HEK293 (cell line): ENCODE measurements around the gene ZNHIT2.

Source experiments
- CTCF ChIA-PET: fragments of 350-600 bp; formaldehyde crosslinking; extraction: SDS; loops from one replicate; lab custom pipeline; 2021; ENCODE audit warnings: antibody characterized with exemption; lab: Yijun Ruan, JAX
- POLR2A ChIA-PET: fragments of 300-600 bp; formaldehyde crosslinking; extraction: SDS; loops from one replicate; lab custom pipeline; 2020; ENCODE audit warnings: antibody characterized with exemption, inconsistent platforms; lab: Yijun Ruan, JAX
- H3K27ac ChIP-seq: fragments of 200-500 bp; sonication (Bioruptor generic); 2 replicates; pipeline ENCODE4 v1.5.1; 2014; ENCODE audit warnings: low read depth, low read length, control low read depth, inconsistent platforms; ENCODE audit errors: extremely low read depth
- H3K36me3 ChIP-seq, 2 experiments: fragments of 200-500 bp in 1 of 2; sonication (Bioruptor generic) in 1 of 2; 1 replicate in 1 of 2; 2 replicates in 1 of 2; pipeline ENCODE4 v1.5.1; 2014 to 2017; ENCODE audit warnings: inconsistent platforms in 2 of 2, low read length in 2 of 2; ENCODE audit not compliant: control insufficient read depth in 2 of 2, insufficient read depth in 1 of 2
- H3K4me1 ChIP-seq: fragments of 200-500 bp; sonication (Bioruptor generic); 2 replicates; pipeline ENCODE4 v1.5.1; 2014; ENCODE audit warnings: mild to moderate bottlenecking, low read length, inconsistent platforms; ENCODE audit not compliant: control insufficient read depth, insufficient read depth
- H3K4me3 ChIP-seq: 2 replicates; pipeline ENCODE4 v1.5.1; 2011; ENCODE audit warnings: low read depth, mild to moderate bottlenecking, control low read depth, low read length, moderate library complexity
- H3K9me3 ChIP-seq: fragments of 200-500 bp; sonication (Bioruptor generic); 2 replicates; pipeline ENCODE4 v1.5.1; 2014; ENCODE audit warnings: low read depth, low read length, inconsistent platforms; ENCODE audit not compliant: control insufficient read depth, insufficient read depth
- KLF7 ChIP-seq: fragments of 450-650 bp; formaldehyde crosslinking; IDR thresholded peaks from 2 replicates; pipeline ENCODE4 v1.5.1; 2016; ENCODE audit warnings: missing biosample characterization, missing genetic modification characterization, borderline replicate concordance
- SALL2 ChIP-seq: fragments of 450-650 bp; formaldehyde crosslinking; IDR thresholded peaks from 2 replicates; pipeline ENCODE4 v1.5.0; 2017; ENCODE audit warnings: missing biosample characterization, mild to moderate bottlenecking, missing genetic modification characterization, borderline replicate concordance
- SCRT2 ChIP-seq: fragments of 450-650 bp; formaldehyde crosslinking; IDR thresholded peaks from 2 replicates; pipeline ENCODE4 v1.5.1; 2016; ENCODE audit warnings: missing biosample characterization, missing genetic modification characterization
- SP3 ChIP-seq: fragments of 450-650 bp; formaldehyde crosslinking; IDR thresholded peaks from 2 replicates; pipeline ENCODE4 v1.5.1; 2016; ENCODE audit warnings: missing biosample characterization, missing genetic modification characterization
- TSHZ1 ChIP-seq: fragments of 450-650 bp; formaldehyde crosslinking; IDR thresholded peaks from 2 replicates; pipeline ENCODE4 v1.5.1; 2016; ENCODE audit warnings: missing biosample characterization, missing genetic modification characterization, borderline replicate concordance
- WT1 ChIP-seq: fragments of 450-650 bp; formaldehyde crosslinking; IDR thresholded peaks from 2 replicates; pipeline ENCODE4 v1.5.1; 2016; ENCODE audit warnings: missing biosample characterization, missing genetic modification characterization
- ZBTB44 ChIP-seq: fragments of 450-650 bp; IDR thresholded peaks from 2 replicates; pipeline ENCODE4 v1.5.1; 2018; ENCODE audit warnings: missing biosample characterization, mild to moderate bottlenecking, missing genetic modification characterization
- ZEB2 ChIP-seq: fragments of 450-650 bp; formaldehyde crosslinking; IDR thresholded peaks from 2 replicates; pipeline ENCODE4 v1.5.1; 2016; ENCODE audit warnings: missing biosample characterization, missing genetic modification characterization
- ZFP69B ChIP-seq: fragments of 450-650 bp; formaldehyde crosslinking; IDR thresholded peaks from 2 replicates; pipeline ENCODE4 v1.5.1; 2016; ENCODE audit warnings: missing biosample characterization, missing genetic modification characterization
- ZNF114 ChIP-seq: fragments of 450-650 bp; formaldehyde crosslinking; IDR thresholded peaks from 2 replicates; pipeline ENCODE4 v1.5.0; 2017; ENCODE audit warnings: missing biosample characterization, missing genetic modification characterization
- ZNF121 ChIP-seq: fragments of 450-650 bp; formaldehyde crosslinking; IDR thresholded peaks from 2 replicates; pipeline ENCODE4 v1.5.1; 2016; ENCODE audit warnings: missing biosample characterization, missing genetic modification characterization
- ZNF18 ChIP-seq: fragments of 450-650 bp; formaldehyde crosslinking; IDR thresholded peaks from 2 replicates; pipeline ENCODE4 v1.5.1; 2016; ENCODE audit warnings: missing biosample characterization, missing genetic modification characterization
- ZNF274 ChIP-seq, 2 experiments: fragments of 200-500 bp in 1 of 2; fragments of 450-650 bp in 1 of 2; sonication (Bioruptor generic) in 1 of 2; formaldehyde crosslinking in 1 of 2; IDR thresholded peaks; 2 replicates each; pipeline versions ENCODE4 v1.5.1 to v1.6.1; 2014 to 2016; ENCODE audit warnings: borderline replicate concordance in 1 of 2, inconsistent platforms in 1 of 2, low read length in 1 of 2, missing biosample characterization in 1 of 2, missing genetic modification characterization in 1 of 2
- ZNF394 ChIP-seq: fragments of 450-650 bp; formaldehyde crosslinking; IDR thresholded peaks from 2 replicates; pipeline ENCODE4 v1.5.1; 2016; ENCODE audit warnings: missing biosample characterization, missing genetic modification characterization, mild to moderate bottlenecking, moderate library complexity, borderline replicate concordance
- ZNF426 ChIP-seq: fragments of 450-650 bp; formaldehyde crosslinking; IDR thresholded peaks from 2 replicates; pipeline ENCODE4 v1.5.1; 2017; ENCODE audit warnings: missing biosample characterization, missing genetic modification characterization, mild to moderate bottlenecking, inconsistent platforms, moderate library complexity
- ZNF510 ChIP-seq: fragments of 450-650 bp; formaldehyde crosslinking; IDR thresholded peaks from 2 replicates; pipeline ENCODE4 v1.5.1; 2018; ENCODE audit warnings: mild to moderate bottlenecking, missing genetic modification characterization, missing biosample characterization; ENCODE audit not compliant: insufficient replicate concordance
- ZNF518A ChIP-seq: fragments of 450-650 bp; formaldehyde crosslinking; conservative IDR thresholded peaks from 2 replicates; pipeline ENCODE4 v1.5.1; 2016; ENCODE audit warnings: low read depth, missing biosample characterization, missing genetic modification characterization
- ZNF544 ChIP-seq: fragments of 450-650 bp; formaldehyde crosslinking; IDR thresholded peaks from 2 replicates; pipeline ENCODE4 v1.5.0; 2017; ENCODE audit warnings: missing biosample characterization, missing genetic modification characterization
- ZNF555 ChIP-seq: fragments of 450-650 bp; formaldehyde crosslinking; conservative IDR thresholded peaks from 2 replicates; pipeline ENCODE4 v1.5.1; 2017; ENCODE audit warnings: missing biosample characterization, mild to moderate bottlenecking, missing genetic modification characterization, inconsistent platforms
- ZNF629 ChIP-seq: fragments of 450-650 bp; formaldehyde crosslinking; IDR thresholded peaks from 2 replicates; pipeline ENCODE4 v1.5.1; 2017; ENCODE audit warnings: missing biosample characterization, missing genetic modification characterization

The ZNHIT2 gene

GRCh38 chr11:65148657-65149056 is 31.2 kb upstream of the ZNHIT2 start:
- no peak for TF ChIP-seq SALL2 (tag by site-specific recombination)
- no peak for TF ChIP-seq WT1 (tag by site-specific recombination)
- TF ChIP-seq KLF7 (tag by site-specific recombination): no peak
- TF ChIP-seq ZBTB44: no peak
- no peak for TF ChIP-seq ZNF121 (tag by site-specific recombination)
- TF ChIP-seq ZNF518A: no peak
- no peak for TF ChIP-seq ZEB2 (tag by site-specific recombination)
- no peak for TF ChIP-seq ZFP69B (tag by site-specific recombination)
- no peak for TF ChIP-seq TSHZ1 (tag by site-specific recombination)
- Histone ChIP-seq H3K4me3 (no peak overlapping the region), H3K4me1 (no peaks in the 10 kb centered on the region), H3K9me3 (no peaks in the 10 kb centered on the region), H3K27ac (no peak overlapping the region), H3K36me3 (no peaks in the 10 kb centered on the region)
- ChIA-PET CTCF (interaction anchor here (0.9 kb wide), 1 partner anchor 12 kb away, joined by 4 read pairs; no protein-coding TSS in a partner anchor), POLR2A (interaction anchor here (0.6 kb wide), 1 partner anchor 12 kb away, joined by 3 read pairs; no protein-coding TSS in a partner anchor)

- ChIA-PET POLR2A (interaction anchor here (0.7 to 1.7 kb wide), 3 partner anchors 10 to 141 kb away, joined by 3 to 4 read pairs (median 3); no protein-coding TSS in a partner anchor), CTCF (interaction anchor here (0.9 to 1.8 kb wide), 2 partner anchors 12 to 18 kb away, joined by 3 to 7 read pairs; no protein-coding TSS in a partner anchor)
- no peak overlapping the region for H3K27ac ChIP-seq
- H3K36me3 ChIP-seq: no peaks in the 10 kb centered on the region
- no peak overlapping the region for H3K4me3 ChIP-seq
- no peaks in the 10 kb centered on the region for H3K9me3 ChIP-seq
- no peaks in the 10 kb centered on the region for H3K4me1 ChIP-seq
- TF ChIP-seq ZNF629 (tag by site-specific recombination) (peak; percentile 32; the same call in 1 of the 2 replicates), SP3 (tag by site-specific recombination) (0 out of 2 replicates have a peak, but pooled peaks have one; percentile 14), ZNF394 (tag by site-specific recombination) (peak; percentile 86; the same call in 1 of the 2 replicates), ZNF426 (tag by site-specific recombination) (peak; percentile 58), ZNF18 (tag by site-specific recombination) (no peak), ZNF510 (tag by site-specific recombination) (no peak), SCRT2 (tag by site-specific recombination) (no peak), ZNF274 (IDR thresholded peaks at IDR 0.05; ENCODE audit: low read length) (no peak), ZNF274 (tag by site-specific recombination; IDR thresholded peaks at IDR 0.05; ENCODE audit: borderline replicate concordance) (no peak), ZNF555 (tag by site-specific recombination) (peak; percentile 41; the same call in 1 of the 2 replicates), ZNF544 (tag by site-specific recombination) (no peak), ZNF114 (tag by site-specific recombination) (no peak)
Measured at GRCh38 chr11:65147352-65148075, 30.0 kb upstream of the ZNHIT2 start.
